GM18507 (cell line): ENCODE results near the gene SRSF11.

Experiments
- DNase-seq: peaks from one replicate; pipeline ENCODE4 v3.0.0; 2011; ENCODE audit warnings: low read depth; ENCODE audit not compliant: insufficient read length; ENCODE audit errors: extremely low spot score
- FAIRE-seq: peaks from 2 replicates; lab custom pipeline; 2011; peaks lifted over from hg19 to GRCh38; lab: Jason Lieb, UNC

Gene SRSF11

GRCh38 chr1:70293186-70293843 lies 72.1 kb downstream of the SRSF11 start:
- no peak for DNase-seq

GRCh38 chr1:70295749-70296148 lies 74.6 kb downstream of the SRSF11 start:
- no peak for DNase-seq
- no peak for FAIRE-seq

More at GRCh38 chr1:70293186-70293843, 72.1 kb downstream of the SRSF11 start:
- FAIRE-seq, result no peak

GRCh38 chr1:70299472-70299871 lies 78.3 kb downstream of the SRSF11 start:
- no peak for DNase-seq
- FAIRE-seq, result no peak
